ENCODE measurements around the gene PUS7L. TPM values are rescaled to one million over a fixed set of nuclear protein-coding genes. Genes with fewer than 3 reads are reported as not detected.

PUS7L gene
- total and polyA plus RNA-seq, 2 donors (not counting 1 experiment from before 2014, with no cell fraction given) = 2.6 to 23.5 TPM

DNA sequence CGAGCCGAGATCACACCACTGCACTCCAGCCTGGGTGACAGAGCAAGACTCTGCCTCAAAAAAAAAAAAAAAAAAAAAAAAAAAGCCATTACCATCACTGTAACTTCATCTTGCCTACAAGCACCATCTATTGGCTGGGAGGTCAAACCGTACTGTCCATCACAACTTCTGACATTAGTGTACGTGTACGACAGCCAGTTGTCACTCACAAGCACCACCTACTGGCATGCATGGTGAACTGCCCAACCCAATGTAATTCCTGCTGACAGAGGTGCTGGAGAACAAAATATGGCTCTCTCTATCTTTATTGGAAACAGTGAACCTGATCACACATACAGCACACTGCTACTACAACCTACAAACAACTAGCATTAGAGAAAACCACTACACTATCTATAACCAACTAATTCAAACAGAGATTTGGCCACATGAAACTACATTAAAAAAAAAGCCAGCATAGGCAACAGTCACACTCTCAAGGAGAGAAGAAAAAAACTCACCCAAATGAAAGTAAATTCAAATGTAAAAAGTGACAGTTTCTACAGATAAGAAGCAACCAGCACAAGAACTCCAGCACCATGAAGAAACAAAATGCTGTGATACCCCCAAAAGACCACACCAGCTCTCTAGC is 82.3 kb downstream of the PUS7L start:
- no peak for ATAC-seq (ENCODE audit: low read depth)

More for the DNA sequence above, 82.3 kb downstream of the PUS7L start:
- no peaks in the 10 kb centered on the region for H4K20me1 ChIP-seq (ENCODE audit: control insufficient read depth, insufficient read depth, low read length, poor library complexity, severe bottlenecking)
- peak; percentile 9 for DNase-seq
- ChIA-PET CTCF (interaction anchor here (0.7 kb wide), 1 partner anchor 1192 kb away, joined by 3 read pairs; no protein-coding TSS in a partner anchor), POLR2A (no interaction called here)
- H3K4me2 ChIP-seq (replicated peaks; ENCODE audit: low read depth, low read length, poor library complexity, severe bottlenecking) = no peak overlapping the region
- no peaks in the 10 kb centered on the region for H3K36me3 ChIP-seq (replicated peaks in 1 of 2; ENCODE audit: control extremely low read depth in 1 of 2, control insufficient read depth in 1 of 2, extremely low read depth in 1 of 2, insufficient read depth in 2 of 2, low read length in 1 of 2)
- Mint-ChIP-seq H3K9me3 (ENCODE audit: insufficient read depth) (peaks cover 4% of the 10 kb centered on the region), H3K4me1 (no peaks in the 10 kb centered on the region), H3K27ac (no peak overlapping the region), H3K4me3 (no peak overlapping the region), H3K27me3 (peaks cover 10% of the 10 kb centered on the region)
- no peaks in the 10 kb centered on the region for H3K27me3 ChIP-seq (replicated peaks in 1 of 4; ENCODE audit: control extremely low read depth in 1 of 4, control insufficient read depth in 3 of 4, insufficient read depth in 4 of 4, low read length in 3 of 4)
- H3K9me3 ChIP-seq (ENCODE audit: control extremely low read depth in 1 of 3, control insufficient read depth in 2 of 3, insufficient read depth in 1 of 3, low read length in 2 of 3) = peaks cover 0 to 9% (median 0%) of the 10 kb centered on the region in 3 donors
- no peak overlapping the region for H3K4me3 ChIP-seq (ENCODE audit: control extremely low read depth in 1 of 5, extremely low read depth in 1 of 5, insufficient read depth in 1 of 5, low read depth in 2 of 5, low read length in 4 of 5)
- WGBS (ENCODE audit: insufficient coverage) = 51% methylated on average over 3 of the region's 5 CpGs
- no peaks in the 10 kb centered on the region for H3K4me1 ChIP-seq (ENCODE audit: control insufficient read depth in 2 of 2, insufficient read depth in 2 of 2, low read length in 2 of 2)
- H3K27ac ChIP-seq (ENCODE audit: low read length in 2 of 2) = no peak overlapping the region
- no peak overlapping the region for H2AFZ ChIP-seq (ENCODE audit: insufficient read depth, low read depth, low read length, poor library complexity, severe bottlenecking)
- H3K9ac ChIP-seq (ENCODE audit: low read length) = no peak overlapping the region
- no peaks in the 10 kb centered on the region for H3K79me2 ChIP-seq (ENCODE audit: control insufficient read depth, insufficient read depth, low read length)
- TF ChIP-seq EZH2 (IDR thresholded peaks at IDR 0.05; ENCODE audit: borderline replicate concordance, insufficient read depth, low read depth, low read length, poor library complexity, severe bottlenecking) (no peak), CTCF (IDR thresholded peaks at IDR 0.05) (peak; percentile 50)
- intact Hi-C loops (cut with micrococcal nuclease) = no loop called here
